ENCODE data around the gene POLK.

Gene POLK

DNA sequence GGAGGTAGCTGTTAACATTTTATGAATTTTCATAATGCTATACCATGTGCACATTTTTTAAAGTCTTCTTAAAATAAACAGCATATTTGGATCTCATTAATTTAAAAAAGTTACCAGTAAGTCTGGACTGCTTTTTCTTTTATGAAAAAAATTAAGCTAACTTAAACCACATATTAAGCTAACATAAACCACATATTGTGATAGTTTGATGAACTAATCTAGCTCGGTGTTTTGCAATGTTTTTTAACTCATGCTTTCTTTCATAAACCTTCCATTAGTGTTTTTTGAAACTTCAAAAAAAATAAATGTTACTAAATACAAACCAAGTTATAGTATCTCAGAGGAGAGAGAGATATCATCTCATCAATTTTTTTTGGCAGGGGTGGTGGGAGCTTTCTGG is 26.5 kb downstream of the POLK start:
- no peak for DNase-seq
- Histone ChIP-seq H3K27ac (no peak overlapping the region), H3K27me3 (replicated peaks) (no peaks in the 10 kb centered on the region), H3K4me3 (ENCODE audit: low read depth, low read length) (no peak overlapping the region), H3K36me3 (replicated peaks) (no peaks in the 10 kb centered on the region)
- TF ChIP-seq, protein P1, sequence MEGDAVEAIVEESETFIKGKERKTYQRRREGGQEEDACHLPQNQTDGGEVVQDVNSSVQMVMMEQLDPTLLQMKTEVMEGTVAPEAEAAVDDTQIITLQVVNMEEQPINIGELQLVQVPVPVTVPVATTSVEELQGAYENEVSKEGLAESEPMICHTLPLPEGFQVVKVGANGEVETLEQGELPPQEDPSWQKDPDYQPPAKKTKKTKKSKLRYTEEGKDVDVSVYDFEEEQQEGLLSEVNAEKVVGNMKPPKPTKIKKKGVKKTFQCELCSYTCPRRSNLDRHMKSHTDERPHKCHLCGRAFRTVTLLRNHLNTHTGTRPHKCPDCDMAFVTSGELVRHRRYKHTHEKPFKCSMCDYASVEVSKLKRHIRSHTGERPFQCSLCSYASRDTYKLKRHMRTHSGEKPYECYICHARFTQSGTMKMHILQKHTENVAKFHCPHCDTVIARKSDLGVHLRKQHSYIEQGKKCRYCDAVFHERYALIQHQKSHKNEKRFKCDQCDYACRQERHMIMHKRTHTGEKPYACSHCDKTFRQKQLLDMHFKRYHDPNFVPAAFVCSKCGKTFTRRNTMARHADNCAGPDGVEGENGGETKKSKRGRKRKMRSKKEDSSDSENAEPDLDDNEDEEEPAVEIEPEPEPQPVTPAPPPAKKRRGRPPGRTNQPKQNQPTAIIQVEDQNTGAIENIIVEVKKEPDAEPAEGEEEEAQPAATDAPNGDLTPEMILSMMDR (IDR thresholded peaks at IDR 0.05; ENCODE audit: low read depth, low read length, missing control alignments) = no peak
- in situ Hi-C loops (cut with HindIII; ENCODE audit: low pct_ligation_motif_present, low sequenced_read_pairs) = no loop called here

DNA sequence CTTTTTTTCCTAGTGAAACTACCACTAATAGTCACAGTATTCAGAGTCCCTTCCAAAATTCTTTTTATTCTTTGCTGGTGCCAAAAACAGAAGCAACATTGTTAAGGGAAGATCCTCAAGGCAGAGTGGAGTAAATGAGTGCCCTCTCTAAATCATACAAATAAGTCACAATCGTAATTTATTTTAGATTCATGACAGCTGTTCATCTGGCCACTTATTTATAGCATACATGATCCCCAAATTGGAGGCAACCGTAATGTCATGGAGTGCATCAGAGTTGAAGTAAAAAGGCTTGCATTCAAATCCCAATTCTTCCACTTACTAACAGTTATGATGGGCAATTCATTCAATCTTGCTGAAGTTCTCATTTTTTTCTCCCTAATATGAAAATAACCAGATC is 33.4 kb downstream of the POLK start:
- Histone ChIP-seq H3K36me3 (replicated peaks) (no peaks in the 10 kb centered on the region), H3K4me3 (ENCODE audit: low read depth, low read length) (no peak overlapping the region), H3K27me3 (replicated peaks) (no peaks in the 10 kb centered on the region), H3K27ac (no peak overlapping the region)
- in situ Hi-C loops (cut with HindIII; ENCODE audit: low pct_ligation_motif_present, low sequenced_read_pairs) = no loop called here
- TF ChIP-seq, protein P1 (IDR thresholded peaks at IDR 0.05; ENCODE audit: low read depth, low read length, missing control alignments) = no peak
- DNase-seq = no peak

DNA sequence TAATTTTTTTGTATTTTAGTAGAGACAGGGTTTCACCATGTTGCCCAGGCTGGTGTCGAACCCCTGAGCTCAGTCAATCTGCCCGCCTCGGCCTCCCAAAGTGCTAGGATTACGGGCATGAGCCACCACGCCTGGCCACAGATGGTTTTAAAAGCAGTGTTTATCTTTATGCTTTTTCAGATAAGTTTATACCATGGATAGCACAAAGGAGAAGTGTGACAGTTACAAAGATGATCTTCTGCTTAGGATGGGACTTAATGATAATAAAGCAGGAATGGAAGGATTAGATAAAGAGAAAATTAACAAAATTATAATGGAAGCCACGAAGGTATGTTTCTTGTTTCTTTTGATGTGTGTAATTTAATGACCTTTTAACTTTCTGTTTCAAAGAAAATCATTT is 35.1 kb downstream of the POLK start:
- Histone ChIP-seq H3K27ac (no peak overlapping the region), H3K4me3 (ENCODE audit: low read depth, low read length) (no peak overlapping the region), H3K36me3 (replicated peaks) (no peaks in the 10 kb centered on the region), H3K27me3 (replicated peaks) (no peaks in the 10 kb centered on the region)
- in situ Hi-C loops (cut with HindIII; ENCODE audit: low pct_ligation_motif_present, low sequenced_read_pairs) = no loop called here
- TF ChIP-seq, protein P1 (IDR thresholded peaks at IDR 0.05; ENCODE audit: low read depth, low read length, missing control alignments) = no peak
- DNase-seq = no peak

DNA sequence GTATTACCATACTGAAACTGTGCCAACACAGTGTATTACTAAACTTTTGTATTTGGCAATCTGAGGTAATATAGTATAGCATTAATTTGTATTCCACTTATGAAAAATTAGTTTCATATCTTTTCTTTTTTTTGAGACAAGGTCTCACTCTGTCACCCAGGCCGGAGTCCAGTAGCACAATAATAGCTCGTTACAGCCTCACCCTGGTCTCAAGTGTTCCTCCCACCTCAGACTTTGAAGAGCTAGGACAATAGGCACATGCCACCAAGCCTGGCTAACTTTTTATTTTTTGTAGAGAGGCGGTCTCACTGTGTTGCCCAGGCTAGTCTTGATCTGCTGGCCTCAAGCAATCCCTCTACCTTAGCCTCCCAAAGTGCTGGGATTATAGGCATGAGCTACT is 36.1 kb downstream of the POLK start:
- H3K36me3 ChIP-seq (replicated peaks) = peaks cover 6% of the 10 kb centered on the region
- no peak overlapping the region for H3K27ac ChIP-seq
- no peaks in the 10 kb centered on the region for H3K27me3 ChIP-seq (replicated peaks)
- no peak overlapping the region for H3K4me3 ChIP-seq (ENCODE audit: low read depth, low read length)
- DNase-seq = no peak
- in situ Hi-C loops (cut with HindIII; ENCODE audit: low pct_ligation_motif_present, low sequenced_read_pairs) = no loop called here
- TF ChIP-seq, protein P1 (IDR thresholded peaks at IDR 0.05; ENCODE audit: low read depth, low read length, missing control alignments) = no peak

DNA sequence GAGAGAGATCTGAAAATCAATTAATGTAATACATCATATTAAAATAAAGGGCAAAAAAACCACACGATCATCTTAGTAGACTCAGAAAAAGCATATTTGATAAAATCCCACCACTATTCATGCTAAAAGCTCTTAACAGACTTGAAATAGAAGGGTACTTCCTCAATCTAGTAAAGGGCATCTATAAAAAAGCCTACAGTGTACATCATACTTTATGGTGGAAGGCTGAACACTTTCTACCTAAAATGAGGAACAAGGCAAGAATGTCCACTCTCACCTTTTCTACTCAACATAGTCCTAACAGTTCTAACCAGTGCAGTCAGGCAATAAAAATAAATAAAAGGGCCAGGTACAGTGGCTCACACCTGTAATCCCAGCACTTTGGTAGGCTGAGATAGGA is 38.9 kb downstream of the POLK start:
- H3K36me3 ChIP-seq (replicated peaks) = peaks cover 12% of the 10 kb centered on the region
- H3K27ac ChIP-seq = no peak overlapping the region
- TF ChIP-seq, protein P1 (IDR thresholded peaks at IDR 0.05; ENCODE audit: low read depth, low read length, missing control alignments) = no peak
- in situ Hi-C loops (cut with HindIII; ENCODE audit: low pct_ligation_motif_present, low sequenced_read_pairs) = no loop called here
- H3K4me3 ChIP-seq (ENCODE audit: low read depth, low read length) = no peak overlapping the region
- DNase-seq = no peak
- no peaks in the 10 kb centered on the region for H3K27me3 ChIP-seq (replicated peaks)

DNA sequence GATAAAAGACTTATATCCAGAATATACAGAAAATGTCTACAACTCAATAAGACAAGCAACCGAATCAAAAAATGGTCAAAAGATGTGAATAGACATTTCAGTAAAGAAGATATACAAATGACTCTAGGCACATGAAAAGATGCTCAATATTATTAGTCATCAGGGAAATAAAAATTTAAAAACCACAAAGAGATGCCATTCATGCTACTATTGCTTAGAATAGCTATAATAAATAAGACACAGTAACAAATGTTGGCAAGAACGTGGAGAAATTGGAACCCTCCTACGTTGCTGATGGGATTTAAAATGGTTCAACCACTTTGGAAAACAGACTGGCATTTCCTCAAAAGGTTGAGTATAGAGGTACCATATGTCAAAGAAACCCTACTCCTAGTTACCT is 39.8 kb downstream of the POLK start:
- TF ChIP-seq, protein P1 (IDR thresholded peaks at IDR 0.05; ENCODE audit: low read depth, low read length, missing control alignments) = no peak
- Histone ChIP-seq H3K27ac (no peak overlapping the region), H3K27me3 (replicated peaks) (no peaks in the 10 kb centered on the region), H3K4me3 (ENCODE audit: low read depth, low read length) (no peak overlapping the region), H3K36me3 (replicated peaks) (peaks cover 12% of the 10 kb centered on the region)
- peak; percentile 44 for DNase-seq
- in situ Hi-C loops (cut with HindIII; ENCODE audit: low pct_ligation_motif_present, low sequenced_read_pairs) = no loop called here
